Left renal pelvis (tissue), 4 donors: Measurements from ENCODE around the gene ZNF641. TPM values are rescaled to one million over a fixed set of nuclear protein-coding genes. Genes with fewer than 3 reads are reported as not detected.
A peak's percentile ranks its signal among the peaks of the same experiment; 100 is the strongest.
"Not testable (repeated sequence)": the region's sequence is repeated elsewhere in the genome, so short reads cannot be mapped to it uniquely, and the experiment has no call there.

Experiments
- DNase-seq, 4 donors: peaks; one replicate each; pipeline ENCODE4 v3.0.0-alpha.2; 2013; ENCODE audit warnings: low read depth in 4 of 4, low spot score in 3 of 4
- polyA plus RNA-seq, 4 donors: library from polyadenylated mRNA; unstranded; fragments of 120-200 nt; gene quantifications; one replicate each; pipeline ENCODE4 v1.2.1, GENCODE V29; 2013; ENCODE audit not compliant: insufficient read length in 4 of 4

ZNF641 gene
- polyA plus RNA-seq, 4 donors, result 21.4 to 29.8 (median 26.6) TPM

- no peak for DNase-seq
Observed at GRCh38 chr12:48336564-48336963, 14.2 kb downstream of the ZNF641 start.

GRCh38 chr12:48336061-48336460 lies 14.7 kb downstream of the ZNF641 start:
- DNase-seq, result no peak

- no peak for DNase-seq
Observed at GRCh38 chr12:48334808-48335207, 15.9 kb downstream of the ZNF641 start.

- not testable (repeated sequence) for DNase-seq
Observed at GRCh38 chr12:48333680-48334079, 17.0 kb downstream of the ZNF641 start.

GRCh38 chr12:48331399-48331798 lies 19.3 kb downstream of the ZNF641 start:
- no peak for DNase-seq

- no peak for DNase-seq
Observed at GRCh38 chr12:48329199-48329939, 21.4 kb downstream of the ZNF641 start.

GRCh38 chr12:48316491-48316890 lies 34.2 kb downstream of the ZNF641 start:
- no peak for DNase-seq

- DNase-seq, result no peak
Observed at GRCh38 chr12:48311313-48311712, 39.4 kb downstream of the ZNF641 start.

- DNase-seq, result no peak
Observed at GRCh38 chr12:48307269-48307668, 43.5 kb downstream of the ZNF641 start.

GRCh38 chr12:48305190-48305589 lies 45.5 kb downstream of the ZNF641 start:
- DNase-seq, result no peak

GRCh38 chr12:48302161-48302911 lies 48.4 kb downstream of the ZNF641 start:
- DNase-seq, result no peak

GRCh38 chr12:48300774-48301173 lies 49.9 kb downstream of the ZNF641 start:
- DNase-seq, result no peak

- peak; percentile 51 to 66 (median 65) for DNase-seq
Observed at GRCh38 chr12:48296586-48297282, 54.0 kb downstream of the ZNF641 start.

GRCh38 chr12:48292040-48292439 lies 58.7 kb downstream of the ZNF641 start:
- DNase-seq, result no peak

- no peak for DNase-seq
Observed at GRCh38 chr12:48291511-48291910, 59.2 kb downstream of the ZNF641 start.

GRCh38 chr12:48288387-48289268 lies 62.1 kb downstream of the ZNF641 start:
- DNase-seq, result no peak
